Body of pancreas (tissue), 4 donors: Measurements from ENCODE around the gene SLC12A2.

Experiments
- CTCF ChIP-seq, 7 experiments: fragments of 450-650 bp in 4 of 7; fragments of 200-600 bp in 3 of 7; sonication (generic) in 3 of 7; IDR thresholded peaks; one replicate each; pipeline ENCODE4 v1.5.1; 2016 to 2019; ENCODE audit warnings: antibody characterized with exemption in 7 of 7
- POLR2A ChIP-seq, 3 donors: fragments of 450-650 bp; IDR thresholded peaks; one replicate each; pipeline ENCODE4 v1.6.1; 2016; ENCODE audit warnings: antibody characterized with exemption in 3 of 3, mild to moderate bottlenecking in 2 of 3

- TF ChIP-seq CTCF (IDR thresholded peaks at IDR 0.05) (no peak), POLR2A (IDR thresholded peaks at IDR 0.05) (no peak)
Measured at GRCh38 chr5:128126241-128126640, 42.7 kb downstream of the SLC12A2 start.
